ENCODE measurements around the gene ADGRB2. TPM values are rescaled to one million over a fixed set of nuclear protein-coding genes. Genes with fewer than 3 reads are reported as not detected.

Gene ADGRB2
- total RNA-seq, 4 donors from 2014 or later: 0.82 to 5.1 (median 3.9) TPM

- TF ChIP-seq CTCF (IDR thresholded peaks at IDR 0.05; ENCODE audit: low read depth): no peak
Observed at GRCh38 chr1:31678681-31679080, 85.5 kb downstream of the ADGRB2 start.

- TF ChIP-seq CTCF (IDR thresholded peaks at IDR 0.05; ENCODE audit: low read depth): no peak
Observed at GRCh38 chr1:31677949-31678348, 86.2 kb downstream of the ADGRB2 start.

- no peak for TF ChIP-seq CTCF (IDR thresholded peaks at IDR 0.05; ENCODE audit: low read depth)
Observed at GRCh38 chr1:31677401-31677800, 86.7 kb downstream of the ADGRB2 start.

Small RNA genes lying within 50 kb of the gene (small RNA-seq; reads per million reads assigned to genes)
- gene MIR4254: not detected

Other genes starting within 250 kb of the ADGRB2 start
- 100 to 1,000 TPM in 3 of 4 donors, 10 to 100 TPM in 1; 63.7 to 373 (median 125) TPM for gene TINAGL1, start 187.8 kb downstream of the ADGRB2 start, total RNA-seq
- 1 to 10 TPM in 1 of 4 donors, not detected in 3; 1.7 TPM for gene HCRTR1, start 146.7 kb downstream of the ADGRB2 start, total RNA-seq
- 10 to 100 TPM; 49.6 to 68.8 (median 56.9) TPM for gene PEF1, start 119.5 kb downstream of the ADGRB2 start, total RNA-seq
- gene COL16A1, start 60.3 kb downstream of the ADGRB2 start, total RNA-seq: 10 to 100 TPM; 24.0 to 79.1 (median 55.0) TPM
- gene SPOCD1, start 51.7 kb upstream of the ADGRB2 start, total RNA-seq: 10 to 100 TPM in 1 of 4 donors, 1 to 10 TPM in 2, under 1 TPM in 1; 0.82 to 42.7 (median 4.5) TPM
- gene PTP4A2, start 174.0 kb upstream of the ADGRB2 start, total RNA-seq: 100 to 1,000 TPM; 223 to 778 (median 268) TPM
- 10 to 100 TPM; 56.4 to 92.9 (median 63.2) TPM for gene KHDRBS1, start 249.5 kb upstream of the ADGRB2 start, total RNA-seq